Tibial artery (tissue), 4 donors: Measurements from ENCODE around the gene SH3RF1.

ENCODE experiments used
- DNase-seq, 2 donors: peaks; one replicate each; pipeline ENCODE4 v3.0.0-alpha.2; 2019
- H3K27ac ChIP-seq, 2 donors: fragments of 200-600 bp; sonication (generic) in 1 of 2; 1 replicate in 1 of 2; 2 replicates in 1 of 2; pipeline ENCODE4 v1.5.1; 2018 to 2019; ENCODE audit warnings: mild to moderate bottlenecking in 1 of 2
- H3K27me3 ChIP-seq, 2 donors: fragments of 200-600 bp; sonication (generic) in 1 of 2; one replicate each; pipeline versions ENCODE4 v1.5.1 to v1.6.0; 2016 to 2019
- H3K36me3 ChIP-seq, 3 donors: fragments of 200-600 bp; sonication (generic) in 2 of 3; one replicate each; pipeline ENCODE4 v1.5.1; 2016 to 2019; ENCODE audit warnings: mild to moderate bottlenecking in 2 of 3
- H3K4me1 ChIP-seq, 4 donors: fragments of 200-600 bp; sonication (generic) in 2 of 4; 1 replicate in 3 of 4; 2 replicates in 1 of 4; pipeline ENCODE4 v1.5.1; 2016 to 2019
- H3K4me3 ChIP-seq, 2 donors: fragments of 200-600 bp; sonication (generic) in 1 of 2; 1 replicate in 1 of 2; 2 replicates in 1 of 2; pipeline ENCODE4 v1.5.1; 2018 to 2019; ENCODE audit warnings: mild to moderate bottlenecking in 2 of 2
- H3K9me3 ChIP-seq, 3 donors: fragments of 200-600 bp; sonication (generic) in 1 of 3; one replicate each; pipeline ENCODE4 v1.5.1; 2016 to 2019
- CTCF ChIP-seq, 2 experiments: fragments of 200-600 bp in 1 of 2; fragments of 450-650 bp in 1 of 2; IDR thresholded peaks; one replicate each; pipeline ENCODE4 v1.5.1; 2017 to 2019; ENCODE audit warnings: antibody characterized with exemption in 2 of 2, mild to moderate bottlenecking in 1 of 2, moderate library complexity in 1 of 2
- intact Hi-C: fragments of 100-400 bp; cut with DNase I; formaldehyde crosslinking; loops from one replicate; pipeline ENCODE4 v1.15.0; 2023; ENCODE audit warnings: low total_unique reads

The SH3RF1 gene

GRCh38 chr4:169135776-169136175, 135.0 kb downstream of the SH3RF1 start:
- DNase-seq, result no peak
- H3K4me3 ChIP-seq, result no peak overlapping the region
- peaks cover 0 to 12% (median 0%) of the 10 kb centered on the region in 3 donors for H3K36me3 ChIP-seq
- no peaks in the 10 kb centered on the region for H3K9me3 ChIP-seq
- intact Hi-C loops, result no loop called here
- no peak for TF ChIP-seq CTCF (IDR thresholded peaks at IDR 0.05)
- no peaks in the 10 kb centered on the region for H3K27me3 ChIP-seq
- H3K27ac ChIP-seq, result peak overlapping the region; percentile 60 to 67
- H3K4me1 ChIP-seq, result peaks cover 0 to 54% (median 39%) of the 10 kb centered on the region in 4 donors

- peaks cover 12 to 25% (median 12%) of the 10 kb centered on the region in 3 donors for H3K36me3 ChIP-seq
- intact Hi-C loops, result no loop called here
- peak overlapping the region; percentile 60 to 67 for H3K27ac ChIP-seq
Measured at GRCh38 chr4:169133932-169134331, 136.8 kb downstream of the SH3RF1 start.

GRCh38 chr4:169132561-169133305, 138.0 kb downstream of the SH3RF1 start:
- Histone ChIP-seq H3K9me3 (no peaks in the 10 kb centered on the region), H3K4me3 (no peak overlapping the region), H3K27me3 (no peaks in the 10 kb centered on the region), H3K27ac (peak overlapping the region; percentile 60 to 67), H3K4me1 (peaks cover 0 to 54% (median 38%) of the 10 kb centered on the region in 4 donors), H3K36me3 (peaks cover 19 to 31% (median 21%) of the 10 kb centered on the region in 3 donors)
- no peak for DNase-seq
- TF ChIP-seq CTCF (IDR thresholded peaks at IDR 0.05), result no peak
- intact Hi-C loops, result no loop called here

More at GRCh38 chr4:169133932-169134331, 136.8 kb downstream of the SH3RF1 start:
- H3K27me3 ChIP-seq, result no peaks in the 10 kb centered on the region
- no peaks in the 10 kb centered on the region for H3K9me3 ChIP-seq
- no peak overlapping the region for H3K4me3 ChIP-seq
- peaks cover 0 to 56% (median 39%) of the 10 kb centered on the region in 4 donors for H3K4me1 ChIP-seq
- DNase-seq, result peak in 1 of 2 donors; percentile 68
- TF ChIP-seq CTCF (IDR thresholded peaks at IDR 0.05), result no peak

DNA sequence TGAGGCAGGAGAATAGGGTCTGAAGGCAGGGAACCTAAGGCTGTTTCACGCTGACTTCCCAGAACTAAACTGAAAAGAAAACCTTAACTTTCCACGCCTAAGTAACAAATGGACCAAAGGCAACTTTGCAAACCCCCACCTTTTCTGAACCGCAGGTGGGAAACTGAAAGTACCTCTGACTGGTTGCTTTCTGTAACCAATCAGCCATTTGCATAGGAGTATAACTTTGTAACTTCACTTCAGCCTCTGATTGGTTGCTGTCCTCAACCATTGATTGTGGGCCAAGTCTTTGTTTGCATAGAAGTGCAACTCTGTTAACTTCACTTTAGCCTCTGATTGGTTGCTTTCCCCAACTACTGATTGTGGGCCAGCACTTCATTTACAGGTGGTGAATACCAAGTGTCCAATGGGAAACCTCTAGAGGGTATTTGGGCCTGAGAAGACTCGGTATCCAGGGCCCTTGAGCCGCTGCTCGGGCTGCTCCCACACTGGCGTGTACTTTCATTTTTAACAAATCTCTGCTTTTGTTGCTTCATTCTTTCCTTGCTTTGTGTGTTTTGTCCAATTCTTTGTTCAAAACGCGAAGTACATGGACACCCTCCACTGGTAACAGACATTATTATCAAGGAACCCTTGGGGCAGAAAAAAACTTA, 139.1 kb downstream of the SH3RF1 start:
- Histone ChIP-seq H3K27ac (peak overlapping the region in 1 of 2 donors; percentile 15), H3K4me1 (peaks cover 0 to 45% (median 31%) of the 10 kb centered on the region in 4 donors), H3K4me3 (no peak overlapping the region), H3K9me3 (no peaks in the 10 kb centered on the region), H3K36me3 (peaks cover 19 to 31% (median 21%) of the 10 kb centered on the region in 3 donors), H3K27me3 (no peaks in the 10 kb centered on the region)
- intact Hi-C loops, result no loop called here
- no peak for TF ChIP-seq CTCF (IDR thresholded peaks at IDR 0.05)
- DNase-seq, result no peak

DNA sequence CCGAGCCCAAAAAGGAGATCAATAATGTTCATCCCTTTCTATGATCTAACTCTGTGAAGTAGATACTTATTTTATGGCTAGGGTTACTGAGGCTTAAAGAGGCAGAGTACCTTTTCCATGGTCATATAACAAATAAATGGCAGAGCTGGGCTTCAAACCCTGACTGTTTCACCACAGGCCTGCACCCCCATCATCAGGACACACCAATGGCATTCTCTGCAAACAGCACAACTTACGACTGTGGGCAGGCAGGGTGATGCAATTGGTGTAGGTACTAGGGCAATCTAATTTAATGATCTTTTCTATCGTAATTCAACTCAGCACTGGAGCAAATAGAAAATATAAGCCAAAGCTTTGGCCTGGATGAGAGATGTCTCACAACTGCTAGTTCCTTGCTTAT, 141.9 kb downstream of the SH3RF1 start:
- Histone ChIP-seq H3K4me3 (no peak overlapping the region), H3K36me3 (peaks cover 19 to 31% (median 28%) of the 10 kb centered on the region in 3 donors)

More for the DNA sequence above, 141.9 kb downstream of the SH3RF1 start:
- Histone ChIP-seq H3K4me1 (peaks cover 0 to 18% (median 9%) of the 10 kb centered on the region in 4 donors), H3K27me3 (no peaks in the 10 kb centered on the region), H3K27ac (no peak overlapping the region), H3K9me3 (no peaks in the 10 kb centered on the region)
- DNase-seq, result no peak
- intact Hi-C loops, result no loop called here
- no peak for TF ChIP-seq CTCF (IDR thresholded peaks at IDR 0.05)
